ENCODE measurements around the gene MALRD1.

Gene MALRD1

DNA sequence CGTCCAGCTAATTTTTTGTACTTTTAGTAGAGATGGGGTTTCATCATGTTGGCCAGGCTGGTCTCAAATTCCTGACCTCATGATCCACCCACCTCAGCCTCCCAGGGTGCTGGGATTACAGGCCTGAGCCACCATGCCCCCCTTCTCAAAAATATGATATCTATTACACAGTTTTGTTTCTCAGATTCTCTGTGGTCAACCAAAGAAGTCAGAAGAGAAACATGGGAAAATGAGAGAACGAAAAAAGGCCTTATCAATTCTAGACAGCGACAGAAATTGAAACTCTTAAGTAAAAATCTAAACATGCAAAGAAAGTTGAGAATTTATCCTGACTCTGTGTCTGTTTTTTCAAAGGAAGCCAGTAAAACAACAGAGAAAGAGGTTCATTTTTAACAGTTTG is 483.8 kb downstream of the MALRD1 start:
- TF ChIP-seq, protein P1, sequence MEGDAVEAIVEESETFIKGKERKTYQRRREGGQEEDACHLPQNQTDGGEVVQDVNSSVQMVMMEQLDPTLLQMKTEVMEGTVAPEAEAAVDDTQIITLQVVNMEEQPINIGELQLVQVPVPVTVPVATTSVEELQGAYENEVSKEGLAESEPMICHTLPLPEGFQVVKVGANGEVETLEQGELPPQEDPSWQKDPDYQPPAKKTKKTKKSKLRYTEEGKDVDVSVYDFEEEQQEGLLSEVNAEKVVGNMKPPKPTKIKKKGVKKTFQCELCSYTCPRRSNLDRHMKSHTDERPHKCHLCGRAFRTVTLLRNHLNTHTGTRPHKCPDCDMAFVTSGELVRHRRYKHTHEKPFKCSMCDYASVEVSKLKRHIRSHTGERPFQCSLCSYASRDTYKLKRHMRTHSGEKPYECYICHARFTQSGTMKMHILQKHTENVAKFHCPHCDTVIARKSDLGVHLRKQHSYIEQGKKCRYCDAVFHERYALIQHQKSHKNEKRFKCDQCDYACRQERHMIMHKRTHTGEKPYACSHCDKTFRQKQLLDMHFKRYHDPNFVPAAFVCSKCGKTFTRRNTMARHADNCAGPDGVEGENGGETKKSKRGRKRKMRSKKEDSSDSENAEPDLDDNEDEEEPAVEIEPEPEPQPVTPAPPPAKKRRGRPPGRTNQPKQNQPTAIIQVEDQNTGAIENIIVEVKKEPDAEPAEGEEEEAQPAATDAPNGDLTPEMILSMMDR (conservative IDR thresholded peaks at IDR 0.05; ENCODE audit: low read depth, low read length), result no peak
- DNase-seq (ENCODE audit: low read depth), result no peak
- H3K4me3 ChIP-seq (ENCODE audit: low read length), result no peak overlapping the region

DNA sequence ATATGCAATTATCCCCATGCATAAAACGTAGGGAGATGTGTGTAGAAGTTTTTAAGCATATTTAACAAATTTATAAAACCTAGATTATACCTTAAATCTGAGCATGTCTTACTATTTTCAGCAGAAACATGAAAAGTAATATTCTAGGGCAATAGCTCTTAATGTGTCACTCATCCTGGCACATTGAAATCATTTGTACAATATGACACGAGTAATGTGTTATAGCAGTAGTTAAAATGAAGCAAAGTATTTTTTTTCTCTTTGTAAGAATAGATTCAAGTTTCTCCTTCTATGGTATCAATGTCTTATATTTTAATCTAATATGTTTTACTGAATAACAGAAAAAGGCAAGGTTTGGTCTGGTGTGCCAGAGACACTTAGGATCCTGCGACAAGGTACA is 492.7 kb downstream of the MALRD1 start:
- TF ChIP-seq, protein P1 (conservative IDR thresholded peaks at IDR 0.05; ENCODE audit: low read depth, low read length), result no peak
- H3K4me3 ChIP-seq (ENCODE audit: low read length), result no peak overlapping the region
- no peak for DNase-seq (ENCODE audit: low read depth)

DNA sequence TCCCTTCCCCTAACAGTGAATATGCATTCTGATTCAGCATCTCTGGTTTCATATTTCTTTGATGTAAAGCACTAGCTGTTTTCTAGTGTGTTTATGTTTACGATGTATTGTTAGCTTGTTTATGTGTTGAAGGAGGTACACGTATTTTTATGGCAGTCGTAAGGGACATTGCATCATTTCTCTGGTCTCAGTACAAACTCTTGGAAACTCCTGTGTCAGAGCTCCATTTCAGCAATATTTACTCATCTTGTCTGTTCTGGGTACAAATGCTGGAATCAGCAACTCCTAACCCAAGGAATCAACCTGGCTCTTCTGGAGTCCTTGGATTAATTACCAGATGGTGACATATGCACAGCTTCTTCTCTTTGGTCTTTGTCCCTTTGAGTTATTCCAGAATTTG is 497.6 kb downstream of the MALRD1 start:
- TF ChIP-seq, protein P1 (conservative IDR thresholded peaks at IDR 0.05; ENCODE audit: low read depth, low read length), result no peak
- H3K4me3 ChIP-seq (ENCODE audit: low read length), result no peak overlapping the region
- no peak for DNase-seq (ENCODE audit: low read depth)

DNA sequence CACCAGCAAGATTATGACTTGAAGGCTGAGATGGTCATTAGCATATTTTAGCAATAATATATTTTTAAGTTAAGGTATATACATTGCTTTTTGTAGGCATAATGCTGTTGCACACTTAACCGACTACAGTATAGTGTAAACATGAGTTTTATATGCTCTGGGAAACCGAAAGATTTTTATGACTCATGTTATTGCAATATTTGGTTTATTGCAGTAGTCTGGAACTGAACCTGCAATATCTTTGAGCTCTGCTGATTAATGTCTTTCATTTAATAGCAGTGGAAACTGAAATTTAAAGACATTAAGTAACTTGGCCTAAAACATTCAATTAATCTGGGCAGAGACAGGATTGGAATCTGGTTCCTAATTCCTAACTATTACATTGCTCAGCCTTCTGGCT is 500.9 kb downstream of the MALRD1 start:
- TF ChIP-seq, protein P1 (conservative IDR thresholded peaks at IDR 0.05; ENCODE audit: low read depth, low read length), result no peak
- no peak for DNase-seq (ENCODE audit: low read depth)
- H3K4me3 ChIP-seq (ENCODE audit: low read length), result no peak overlapping the region

DNA sequence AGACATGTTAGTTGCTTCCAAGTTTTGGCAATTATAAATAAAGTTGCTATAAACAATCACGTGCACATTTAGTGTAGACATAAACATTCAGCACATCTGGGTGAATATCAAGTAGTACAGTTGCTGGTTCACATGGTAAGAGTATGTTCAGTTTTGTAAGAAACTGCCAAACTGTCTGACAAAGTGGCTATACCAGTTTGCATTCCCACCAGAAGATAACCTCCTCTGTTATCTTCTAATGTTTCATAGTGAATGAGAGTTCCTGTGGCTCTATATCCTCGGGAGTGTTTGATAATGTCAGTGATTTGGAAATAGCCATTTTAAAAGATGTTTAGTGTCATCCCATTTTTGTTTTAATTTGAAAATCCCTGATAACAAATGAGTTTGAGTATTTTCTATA is 508.1 kb downstream of the MALRD1 start:
- no peak for DNase-seq (ENCODE audit: low read depth)
- H3K4me3 ChIP-seq (ENCODE audit: low read length), result no peak overlapping the region
- TF ChIP-seq, protein P1 (conservative IDR thresholded peaks at IDR 0.05; ENCODE audit: low read depth, low read length), result no peak

DNA sequence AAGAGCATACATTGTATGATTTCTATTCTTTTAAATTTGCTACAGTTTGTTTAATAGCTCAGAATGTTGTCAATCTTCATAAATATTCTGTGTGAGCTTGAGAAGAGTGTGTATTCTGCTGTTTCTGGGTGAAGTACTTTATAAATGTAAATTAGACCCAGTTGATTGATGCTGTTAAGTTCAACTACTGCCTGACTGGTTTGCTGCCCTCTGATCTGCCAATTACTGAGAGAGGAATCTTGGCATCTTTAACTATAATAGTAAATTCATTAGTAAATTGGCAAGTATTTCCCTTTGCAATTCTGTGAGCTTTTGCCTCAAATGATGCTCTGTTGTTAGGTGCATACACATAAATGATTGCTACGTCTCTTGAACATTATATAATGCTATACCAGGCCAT is 512.6 kb downstream of the MALRD1 start:
- H3K4me3 ChIP-seq (ENCODE audit: low read length), result no peak overlapping the region
- TF ChIP-seq, protein P1 (conservative IDR thresholded peaks at IDR 0.05; ENCODE audit: low read depth, low read length), result no peak
- no peak for DNase-seq (ENCODE audit: low read depth)

DNA sequence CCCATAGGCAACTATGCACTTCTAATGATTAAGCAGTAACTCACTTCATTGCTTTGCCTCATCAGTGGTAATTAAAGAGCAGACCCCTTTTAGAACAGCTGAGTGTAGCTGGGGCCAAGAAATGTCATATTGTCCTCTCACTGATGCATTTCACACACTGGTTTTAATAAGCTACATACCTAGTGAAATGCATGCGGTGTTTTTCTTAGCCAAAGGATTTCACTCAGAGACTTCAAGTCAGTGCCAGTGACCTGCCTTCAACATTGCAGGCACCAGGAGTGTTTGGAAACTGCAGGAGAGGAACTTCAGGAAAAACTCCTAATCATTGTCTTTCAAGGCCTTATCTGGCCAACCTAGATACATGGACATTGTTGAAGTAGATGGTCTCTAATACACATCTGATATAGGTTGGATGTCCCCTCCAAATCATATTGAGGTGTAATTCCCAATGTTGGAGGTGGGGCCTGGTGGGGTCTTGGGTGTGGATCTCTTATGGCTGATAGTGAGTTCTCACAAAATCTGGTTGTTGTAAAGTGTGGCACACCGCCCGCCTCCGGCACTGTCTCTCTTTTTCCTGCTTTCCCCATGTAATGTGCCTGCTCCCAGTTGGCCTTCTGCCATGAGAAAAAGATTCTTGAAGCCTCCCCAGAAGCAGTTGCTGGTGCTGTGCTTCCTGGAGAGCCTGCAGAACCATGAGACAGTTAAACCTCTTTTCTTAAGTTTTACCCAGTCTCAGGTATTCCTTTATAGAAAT is 515.0 kb downstream of the MALRD1 start:
- DNase-seq (ENCODE audit: low read depth), result no peak
- no peak overlapping the region for H3K4me3 ChIP-seq (ENCODE audit: low read length)
- TF ChIP-seq, protein P1 (conservative IDR thresholded peaks at IDR 0.05; ENCODE audit: low read depth, low read length), result no peak
